Osteocyte (in vitro differentiated cells): Measurements from ENCODE around the gene NDUFB8. TPM values are rescaled to one million over a fixed set of nuclear protein-coding genes. Genes with fewer than 3 reads are reported as not detected.

Source experiments
- DNase-seq: peaks from one replicate; pipeline ENCODE4 v3.0.0; 2021; ENCODE audit warnings: mixed read lengths; ENCODE audit not compliant: unreplicated experiment; ENCODE audit errors: extremely low spot score
- H3K27ac Mint-ChIP-seq: one replicate; pipeline ENCODE4 v1.8.0; 2021; ENCODE audit warnings: mild to moderate bottlenecking, mixed read lengths; ENCODE audit not compliant: unreplicated experiment
- H3K27me3 Mint-ChIP-seq: one replicate; pipeline ENCODE4 v1.8.0; 2021; ENCODE audit warnings: mixed read lengths; ENCODE audit not compliant: unreplicated experiment
- H3K36me3 Mint-ChIP-seq: one replicate; pipeline ENCODE4 v1.8.0; 2021; ENCODE audit warnings: mixed read lengths; ENCODE audit not compliant: unreplicated experiment
- H3K4me1 Mint-ChIP-seq: one replicate; pipeline ENCODE4 v1.8.0; 2021; ENCODE audit warnings: mixed read lengths; ENCODE audit not compliant: unreplicated experiment
- H3K4me3 Mint-ChIP-seq: one replicate; pipeline ENCODE4 v1.8.0; 2021; ENCODE audit warnings: mild to moderate bottlenecking, moderate library complexity, mixed read lengths; ENCODE audit not compliant: unreplicated experiment
- H3K9me3 Mint-ChIP-seq: one replicate; pipeline ENCODE4 v1.8.0; 2021; ENCODE audit warnings: mixed read lengths; ENCODE audit not compliant: unreplicated experiment
- CTCF ChIP-seq: fragments of 200-600 bp; sonication (generic); IDR thresholded peaks from 2 replicates; pipeline ENCODE4 v1.5.0; 2021; ENCODE audit warnings: antibody characterized with exemption, mild to moderate bottlenecking, moderate library complexity
- total RNA-seq: library from RNA; stranded (reverse); gene quantifications from 2 replicates; pipeline ENCODE4 v1.2.1, GENCODE V29; 2021

The NDUFB8 gene
- total RNA-seq, 1 donor from 2014 or later = 169 TPM

- no peak overlapping the region for H3K27ac Mint-ChIP-seq
- no peaks in the 10 kb centered on the region for H3K4me1 Mint-ChIP-seq
- H3K27me3 Mint-ChIP-seq = no peaks in the 10 kb centered on the region
Observed at GRCh38 chr10:100554902-100555301, 25.2 kb upstream of the NDUFB8 start.

GRCh38 chr10:100553929-100554328 lies 24.3 kb upstream of the NDUFB8 start:
- DNase-seq = no peak
- no peaks in the 10 kb centered on the region for H3K9me3 Mint-ChIP-seq
- H3K27ac Mint-ChIP-seq = no peak overlapping the region
- no peak for TF ChIP-seq CTCF
- H3K27me3 Mint-ChIP-seq = no peaks in the 10 kb centered on the region
- no peaks in the 10 kb centered on the region for H3K4me1 Mint-ChIP-seq
- peaks cover 37% of the 10 kb centered on the region for H3K36me3 Mint-ChIP-seq
- no peak overlapping the region for H3K4me3 Mint-ChIP-seq

More at GRCh38 chr10:100554902-100555301, 25.2 kb upstream of the NDUFB8 start:
- peaks cover 31% of the 10 kb centered on the region for H3K36me3 Mint-ChIP-seq
- no peaks in the 10 kb centered on the region for H3K9me3 Mint-ChIP-seq
- H3K4me3 Mint-ChIP-seq = no peak overlapping the region
- no peak for TF ChIP-seq CTCF
- no peak for DNase-seq

DNA sequence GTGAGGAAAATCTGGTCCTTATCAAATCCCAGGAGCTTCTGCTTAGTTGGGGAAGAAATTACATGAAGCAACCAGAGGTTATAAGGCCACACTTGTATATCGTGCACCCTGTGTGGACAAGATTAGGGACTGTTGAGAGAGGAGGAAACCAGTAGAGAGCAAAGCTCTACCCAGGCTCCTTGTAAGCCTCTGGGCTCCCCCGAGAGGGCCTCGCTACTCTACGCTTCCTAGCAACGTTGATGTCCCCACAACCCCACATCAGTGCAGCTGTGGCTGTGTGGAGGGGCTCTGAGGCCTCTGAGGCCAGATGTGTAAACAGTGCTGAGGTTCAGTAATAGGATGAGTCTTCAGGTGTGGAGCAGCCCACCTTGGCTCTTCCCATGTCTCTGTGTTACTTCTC lies 22.1 kb upstream of the NDUFB8 start:
- Mint-ChIP-seq H3K27me3 (no peaks in the 10 kb centered on the region), H3K27ac (no peak overlapping the region), H3K4me1 (no peaks in the 10 kb centered on the region), H3K36me3 (peaks cover 39% of the 10 kb centered on the region), H3K9me3 (no peaks in the 10 kb centered on the region), H3K4me3 (no peak overlapping the region)
- no peak for TF ChIP-seq CTCF
- no peak for DNase-seq

- peaks cover 40% of the 10 kb centered on the region for H3K36me3 Mint-ChIP-seq
- H3K4me1 Mint-ChIP-seq = no peaks in the 10 kb centered on the region
- H3K4me3 Mint-ChIP-seq = no peak overlapping the region
- H3K27ac Mint-ChIP-seq = no peak overlapping the region
- no peak for DNase-seq
- H3K9me3 Mint-ChIP-seq = no peaks in the 10 kb centered on the region
- no peaks in the 10 kb centered on the region for H3K27me3 Mint-ChIP-seq
- TF ChIP-seq CTCF = no peak
Observed at GRCh38 chr10:100551196-100551595, 21.5 kb upstream of the NDUFB8 start.

DNA sequence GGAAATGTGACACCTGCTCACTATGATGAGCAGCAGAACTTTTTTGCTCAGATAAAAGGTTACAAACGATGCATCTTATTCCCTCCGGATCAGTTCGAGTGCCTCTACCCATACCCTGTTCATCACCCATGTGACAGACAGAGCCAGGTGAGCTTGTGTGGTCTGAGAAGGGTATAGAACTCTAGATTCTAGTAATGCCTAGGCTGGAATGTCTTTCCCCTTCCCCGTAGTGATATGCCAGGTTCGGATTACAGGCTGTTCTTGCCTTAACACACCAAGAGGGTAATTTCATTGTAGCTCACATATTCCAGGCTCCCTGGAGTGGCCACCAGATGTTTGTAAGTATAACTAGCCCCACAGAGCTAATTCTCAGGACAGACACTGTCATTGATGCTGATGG lies 15.3 kb upstream of the NDUFB8 start:
- H3K4me1 Mint-ChIP-seq = no peaks in the 10 kb centered on the region
- no peak overlapping the region for H3K4me3 Mint-ChIP-seq
- DNase-seq = no peak
- no peak overlapping the region for H3K27ac Mint-ChIP-seq
- no peak for TF ChIP-seq CTCF
- H3K27me3 Mint-ChIP-seq = no peaks in the 10 kb centered on the region
- H3K9me3 Mint-ChIP-seq = no peaks in the 10 kb centered on the region
- peaks cover 57% of the 10 kb centered on the region for H3K36me3 Mint-ChIP-seq
